ENCODE data around the gene TBC1D5.

GRCh38 chr3:17737591-17737990 is 4.8 kb downstream of the TBC1D5 start:
- TF ChIP-seq EZH2phosphoT487 (IDR thresholded peaks at IDR 0.05; ENCODE audit: borderline replicate concordance): no peak
- TF ChIP-seq POLR2A (IDR thresholded peaks at IDR 0.05; ENCODE audit: borderline replicate concordance, extremely low read depth, insufficient read depth, insufficient read length): no peak
- no peak for TF ChIP-seq CTCF (IDR thresholded peaks at IDR 0.05 in 2 of 3, conservative IDR thresholded peaks at IDR 0.05 in 1 of 3; ENCODE audit: borderline replicate concordance in 1 of 3, insufficient read depth in 1 of 3, low read depth in 2 of 3, low read length in 2 of 3)

All from HCT116 (cell line).